GM12801 (cell line): ENCODE measurements around the gene DOCK8.

ENCODE experiments used
- CTCF ChIP-seq: IDR thresholded peaks from one replicate; pipeline ENCODE4 v1.5.1; 2011; ENCODE audit warnings: control low read depth; ENCODE audit not compliant: insufficient read length; ENCODE audit errors: extremely low read depth

Gene DOCK8

GRCh38 chr9:468766-469426 is 254.2 kb downstream of the DOCK8 start:
- no peak for TF ChIP-seq CTCF

- no peak for TF ChIP-seq CTCF
Measured at GRCh38 chr9:469672-470551, 255.2 kb downstream of the DOCK8 start.

GRCh38 chr9:470552-471194 is 256.0 kb downstream of the DOCK8 start:
- no peak for TF ChIP-seq CTCF

- no peak for TF ChIP-seq CTCF
Measured at GRCh38 chr9:471320-471719, 256.7 kb downstream of the DOCK8 start.

GRCh38 chr9:472479-473075 is 257.9 kb downstream of the DOCK8 start:
- no peak for TF ChIP-seq CTCF

- TF ChIP-seq CTCF: no peak
Measured at GRCh38 chr9:477193-477592, 262.5 kb downstream of the DOCK8 start.

GRCh38 chr9:479304-479970 is 264.8 kb downstream of the DOCK8 start:
- no peak for TF ChIP-seq CTCF
